Germinal center (tissue), 1 donor: ENCODE data around the gene RAD51B.
"Not testable (repeated sequence)": the region's sequence is repeated elsewhere in the genome, so short reads cannot be mapped to it uniquely, and the experiment has no call there.

ENCODE experiments used
- DNase-seq: peaks from one replicate; pipeline ENCODE4 v3.0.0; 2012; ENCODE audit warnings: mixed read lengths, low spot score

RAD51B gene

DNA sequence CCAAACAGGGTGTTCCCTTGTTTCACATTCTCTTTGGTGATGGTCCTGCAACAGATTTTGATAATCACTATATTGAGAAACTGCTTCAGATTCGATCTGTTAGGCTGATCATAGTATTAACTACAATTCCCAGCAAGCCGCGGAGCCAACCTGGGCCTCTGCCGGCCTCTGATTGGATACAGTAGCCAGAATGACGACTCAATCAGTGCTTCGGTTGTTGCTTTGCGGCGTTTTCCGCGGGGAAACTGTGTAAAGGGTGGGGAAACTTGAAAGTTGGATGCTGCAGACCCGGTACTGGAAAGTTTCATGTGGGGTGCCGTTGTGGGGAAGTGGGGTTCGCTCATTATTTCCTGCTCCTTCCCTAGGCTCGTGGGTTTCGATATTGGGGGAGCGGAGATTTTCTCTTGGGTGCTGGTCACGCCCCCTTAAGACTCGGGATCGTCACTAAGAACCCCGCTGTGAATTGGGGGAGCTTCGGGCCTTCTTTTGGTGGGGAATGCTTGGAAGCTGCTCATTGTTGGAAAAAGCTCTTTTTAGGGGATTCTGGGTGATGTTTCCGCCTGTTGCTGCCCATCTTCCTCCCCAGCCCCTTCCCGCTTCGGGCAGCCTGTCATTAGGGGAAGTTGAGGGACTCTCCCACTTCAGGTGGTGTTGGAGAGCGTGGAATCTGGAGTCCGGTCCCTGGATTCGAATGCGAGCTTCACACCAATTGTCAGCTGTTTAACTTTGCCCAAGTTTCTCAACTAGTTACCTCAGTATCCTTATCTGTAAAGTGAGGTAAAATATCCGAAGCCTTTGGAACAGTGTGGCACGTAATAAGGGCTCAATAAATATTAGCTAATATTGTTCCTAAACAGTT, at the start of gene RAD51B:
TSS of gene RAD51B (plus strand) at position 217 of the 859 bp plus-strand sequence.
- DNase-seq: peak; percentile 91

DNA sequence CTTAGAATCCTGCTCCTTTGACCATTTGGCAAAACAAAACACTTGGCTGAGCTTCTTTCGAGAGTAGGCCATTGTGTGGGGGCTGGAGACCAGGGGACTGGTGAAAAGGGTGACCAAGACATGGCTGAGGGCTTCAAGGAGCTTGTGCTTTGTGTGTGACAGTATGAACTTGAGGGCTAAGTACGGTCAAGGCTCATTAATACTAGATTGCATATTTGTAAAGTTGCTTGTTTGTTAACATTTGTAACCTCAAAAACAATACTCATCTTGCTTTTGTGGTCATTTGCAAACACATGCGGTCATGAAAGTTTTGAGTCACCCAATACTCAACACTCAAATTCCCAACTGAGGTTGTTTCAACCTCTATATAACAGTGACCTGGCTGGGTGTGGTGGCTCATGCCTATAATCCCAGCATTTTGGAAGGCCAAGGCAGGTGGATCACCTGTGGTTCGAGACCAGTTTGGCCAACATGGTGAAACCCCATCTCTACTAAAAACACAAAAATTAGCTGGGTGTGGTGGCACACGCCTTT, 45.7 kb upstream of the RAD51B start:
- no peak for DNase-seq

DNA sequence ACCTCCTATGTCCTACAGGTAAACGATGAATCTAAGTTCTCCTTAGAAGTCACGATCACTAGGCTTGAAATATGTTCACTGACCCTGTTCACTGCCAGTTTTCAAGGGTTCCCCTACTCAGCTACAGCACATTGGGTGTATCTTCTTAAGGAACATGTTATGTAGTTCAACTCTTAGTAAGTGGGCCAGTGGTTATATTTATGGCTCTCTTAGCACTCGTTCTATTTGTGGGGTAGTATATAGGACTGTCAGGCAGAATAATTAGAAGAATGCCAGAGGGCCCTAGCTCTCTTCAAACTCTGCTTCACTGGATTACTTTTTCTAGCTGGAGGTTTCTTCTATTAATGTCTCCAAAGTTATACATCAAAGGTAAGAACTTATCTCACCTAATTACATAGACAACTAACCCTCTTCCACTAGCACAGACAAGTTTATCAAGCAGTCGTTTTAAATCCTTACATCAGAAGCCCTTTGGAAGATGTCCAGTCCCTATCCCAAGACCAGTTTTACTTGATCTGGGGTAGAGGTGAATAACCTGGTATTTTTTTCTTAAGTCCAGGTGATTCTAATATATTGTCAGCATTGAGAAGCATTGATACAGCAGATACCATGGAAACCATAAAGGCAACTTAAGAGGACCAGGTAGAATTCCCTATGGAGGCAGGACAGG, 42.8 kb upstream of the RAD51B start:
- DNase-seq: no peak

DNA sequence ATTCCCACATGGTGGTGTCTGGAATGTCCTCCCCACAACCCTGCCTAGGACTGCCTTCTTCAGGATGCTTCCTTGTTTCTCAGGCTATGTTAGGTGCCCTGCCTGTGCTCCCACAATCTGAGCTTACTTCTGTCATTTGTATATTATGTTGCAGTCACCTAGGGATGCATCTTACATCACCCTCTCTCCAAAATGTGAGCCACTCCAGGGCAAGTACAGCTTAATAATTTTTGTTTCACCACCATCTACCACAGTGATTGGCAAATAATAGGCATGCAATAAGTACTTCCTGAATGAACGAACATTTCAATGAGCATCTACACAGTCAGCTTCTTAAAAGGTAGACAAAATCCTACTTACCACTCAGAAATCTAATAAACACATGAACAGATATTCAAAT, 40.8 kb upstream of the RAD51B start:
- DNase-seq: no peak

DNA sequence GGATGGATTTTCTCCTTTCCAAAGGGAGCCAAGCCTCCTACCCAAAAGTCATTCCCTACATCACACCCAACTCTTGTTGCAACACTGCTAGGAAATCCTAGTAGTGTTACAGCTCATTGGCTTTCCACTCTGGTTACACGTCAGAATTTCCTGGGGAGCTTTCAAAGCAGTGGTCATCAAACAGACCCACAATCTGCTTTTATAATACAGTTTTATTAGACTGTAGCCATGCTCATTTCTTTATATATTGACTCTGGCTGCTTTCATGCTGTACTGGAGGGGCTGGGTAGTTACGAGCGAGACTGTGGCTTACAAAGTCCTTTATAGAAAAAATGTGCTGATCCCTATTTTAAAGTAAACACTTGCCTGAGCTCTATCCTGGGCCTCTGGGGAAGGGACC, 37.5 kb upstream of the RAD51B start:
- no peak for DNase-seq

DNA sequence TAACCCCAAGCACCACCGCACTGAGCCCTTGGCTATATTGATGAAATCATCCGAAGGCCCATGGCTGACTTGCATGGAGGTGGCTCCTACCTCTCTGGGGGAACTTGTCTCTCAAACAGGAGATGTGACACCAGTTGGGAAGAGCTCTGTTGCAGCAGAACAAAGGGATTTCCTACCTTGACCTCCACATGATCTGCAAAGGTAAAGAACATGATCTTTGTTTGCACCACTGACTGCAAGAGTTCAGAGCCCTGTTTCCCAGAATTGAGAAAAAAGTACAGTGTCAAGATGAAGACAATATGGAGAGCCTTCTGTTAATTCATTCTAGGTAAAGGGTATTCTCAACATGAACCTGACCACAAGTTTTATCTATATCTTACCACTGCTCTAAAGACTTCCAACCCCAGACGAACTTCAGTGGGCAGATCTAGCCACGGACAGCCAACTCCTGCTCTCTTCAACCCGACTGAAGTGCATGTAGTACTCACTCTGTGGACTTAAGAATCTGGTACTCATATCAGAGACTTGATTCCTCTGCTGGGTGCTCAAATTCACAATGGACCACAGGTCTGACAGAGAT, 35.2 kb upstream of the RAD51B start:
- DNase-seq: no peak

DNA sequence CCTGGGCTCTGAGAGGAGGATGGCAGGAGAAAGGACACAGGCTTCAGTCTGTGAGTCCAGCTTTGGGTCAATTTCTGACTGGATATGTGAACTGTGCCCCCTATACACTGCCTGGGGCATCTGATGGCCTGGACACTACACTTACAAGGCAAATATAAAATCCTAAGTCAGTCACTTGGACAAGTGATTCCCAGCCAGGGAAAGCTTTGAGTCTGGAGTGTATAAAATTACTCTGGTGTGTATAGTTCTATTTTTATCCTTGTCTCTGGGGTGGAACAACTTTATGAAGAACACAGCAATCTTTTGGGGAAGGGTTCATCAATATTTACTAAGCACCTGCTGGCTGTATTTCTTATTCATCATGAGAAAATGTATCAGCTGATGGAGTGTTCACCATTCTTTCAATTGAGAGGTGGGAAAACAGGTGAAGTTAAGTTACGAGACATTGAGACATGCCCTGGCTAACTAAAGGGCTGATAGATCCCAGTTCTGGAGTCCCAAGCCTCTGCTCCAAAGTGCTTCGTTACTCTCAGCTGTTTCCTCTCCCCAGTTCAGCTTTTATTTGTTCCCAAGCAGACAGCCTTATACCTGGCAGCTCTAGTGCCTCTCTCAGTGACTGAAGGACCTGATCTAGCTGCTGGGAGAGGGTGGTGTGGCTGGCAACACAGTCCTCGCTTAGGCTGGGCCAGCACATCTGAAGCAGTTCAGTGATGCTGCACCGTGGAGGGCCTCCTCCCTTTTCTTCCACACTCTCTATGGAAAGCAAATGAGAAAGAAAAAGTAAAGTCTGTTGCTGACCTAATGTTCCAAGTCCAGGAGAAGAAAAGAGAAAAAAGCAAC, 34.1 kb upstream of the RAD51B start:
- DNase-seq: no peak

DNA sequence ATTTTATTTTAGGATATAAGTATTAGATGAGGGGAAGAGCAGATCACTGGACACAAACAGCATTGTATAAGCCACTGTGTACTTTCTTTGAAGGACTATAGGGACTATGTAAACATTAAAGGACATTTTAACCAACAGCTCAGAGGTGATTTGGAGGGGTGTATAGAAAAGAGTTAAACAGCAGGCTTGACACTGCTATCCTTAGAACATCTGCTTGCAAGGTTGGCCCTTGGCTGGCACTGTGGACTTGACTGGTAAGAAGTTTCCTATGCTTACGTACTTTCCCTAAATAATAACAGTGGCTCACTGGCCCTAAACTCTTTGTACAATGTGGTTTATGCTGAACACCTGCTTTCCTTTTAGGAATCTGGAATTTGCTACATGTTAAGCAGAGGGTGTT, 31.9 kb upstream of the RAD51B start:
- DNase-seq: no peak

DNA sequence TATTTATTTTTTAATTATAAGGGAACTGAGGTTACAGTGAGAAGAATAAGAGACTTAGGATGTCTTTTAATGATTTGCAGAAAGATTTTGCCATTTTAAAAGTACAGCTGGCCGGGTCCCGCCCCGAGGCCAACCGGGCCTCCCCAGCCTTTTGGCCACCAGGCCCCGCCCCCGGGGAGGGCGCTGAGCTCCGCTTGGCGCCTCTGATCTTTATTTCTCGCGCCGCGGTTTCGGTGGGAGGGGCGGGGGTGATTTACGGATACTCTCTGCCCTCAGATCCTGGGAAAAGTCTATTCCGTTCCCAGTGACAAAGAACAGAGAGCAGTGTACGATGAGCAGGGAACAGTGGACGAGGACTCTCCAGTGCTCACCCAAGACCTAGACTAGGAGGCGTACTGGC, 20.8 kb upstream of the RAD51B start:
- DNase-seq: no peak

DNA sequence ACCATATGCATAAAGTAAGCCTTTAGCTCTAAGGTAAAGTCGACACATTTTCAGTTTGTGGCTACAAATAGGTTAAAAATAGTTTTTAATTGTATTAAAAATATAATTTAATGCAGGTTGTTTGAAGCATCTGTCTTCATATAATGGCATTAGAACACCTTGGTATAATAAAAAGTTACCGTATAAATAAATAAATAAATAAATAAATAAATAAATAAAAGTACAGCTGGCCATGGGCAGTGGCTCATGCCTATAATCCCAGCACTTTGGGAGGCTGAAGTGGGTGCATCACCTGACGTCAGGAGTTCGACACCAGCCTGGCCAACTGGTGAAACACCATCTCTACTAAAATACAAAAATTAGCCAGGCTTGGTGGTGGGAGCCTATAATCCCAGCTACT, 18.8 kb upstream of the RAD51B start:
- DNase-seq: no peak

DNA sequence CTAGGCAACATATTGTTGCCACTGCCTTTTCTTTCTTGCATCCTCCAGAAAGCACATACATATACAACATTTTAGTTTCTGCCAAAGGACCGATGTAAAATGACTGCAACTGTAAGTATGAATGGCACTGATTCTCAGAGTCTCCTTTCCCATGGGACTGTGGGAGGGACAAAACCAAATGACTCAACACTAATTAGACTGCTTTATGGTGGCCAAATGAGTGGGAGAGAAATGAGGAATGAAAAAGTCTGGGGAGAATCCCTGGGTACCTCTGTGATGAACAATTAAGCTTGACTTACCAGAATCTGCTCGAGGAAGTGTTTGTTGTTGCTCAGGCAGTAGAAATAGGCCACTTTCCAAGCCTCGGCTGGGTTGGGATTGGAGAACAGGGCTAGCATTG, 13.3 kb upstream of the RAD51B start:
- no peak for DNase-seq

DNA sequence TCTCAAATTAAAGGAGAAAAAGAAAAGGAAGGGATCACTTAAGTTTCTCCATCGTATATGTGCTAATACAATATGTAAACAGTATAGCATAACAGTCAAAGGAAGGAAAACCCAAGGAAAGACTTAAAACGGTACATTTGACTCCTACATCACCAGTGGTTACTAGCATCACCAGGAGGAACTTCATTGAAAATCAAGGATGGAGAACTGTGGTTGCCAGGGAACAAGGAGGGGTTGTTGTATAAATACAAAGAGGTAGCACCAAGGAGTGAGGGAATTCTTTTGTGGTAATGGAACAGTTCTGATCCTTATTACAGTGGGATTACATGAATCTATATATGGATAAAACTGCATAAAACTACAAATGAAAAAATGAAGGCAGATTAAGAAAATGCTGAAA, 4.8 kb upstream of the RAD51B start:
- DNase-seq: no peak

DNA sequence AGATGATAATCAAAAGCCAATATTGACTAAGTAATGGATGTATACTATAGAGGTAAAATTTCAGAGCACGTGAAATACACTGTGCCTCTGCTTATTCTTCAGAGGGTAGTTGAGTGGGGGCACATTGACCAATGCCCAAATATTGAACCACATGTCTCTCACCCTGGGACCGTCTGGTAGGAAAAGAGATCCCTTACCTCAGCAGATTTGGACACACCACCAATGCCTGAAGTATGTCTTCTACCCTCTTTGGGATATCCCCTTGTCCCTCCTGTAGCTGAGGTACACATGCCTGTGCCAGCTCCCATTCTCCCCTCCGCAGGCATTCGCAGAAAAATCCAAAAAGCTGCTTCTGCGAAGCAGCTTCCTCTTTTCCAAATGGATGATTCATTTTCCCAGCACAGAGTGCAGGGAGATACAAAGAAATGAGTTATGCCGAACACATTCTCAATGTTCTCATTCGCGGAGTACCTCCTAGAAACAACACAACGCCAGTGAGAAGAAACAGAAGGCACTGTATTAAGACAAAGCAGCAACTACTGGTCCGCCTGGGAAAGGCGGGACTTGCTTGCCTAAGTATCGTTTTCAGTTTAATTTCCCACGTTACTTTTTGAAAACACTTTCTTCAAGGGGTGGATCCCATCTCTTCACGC, 3.9 kb upstream of the RAD51B start:
- DNase-seq: no peak

DNA sequence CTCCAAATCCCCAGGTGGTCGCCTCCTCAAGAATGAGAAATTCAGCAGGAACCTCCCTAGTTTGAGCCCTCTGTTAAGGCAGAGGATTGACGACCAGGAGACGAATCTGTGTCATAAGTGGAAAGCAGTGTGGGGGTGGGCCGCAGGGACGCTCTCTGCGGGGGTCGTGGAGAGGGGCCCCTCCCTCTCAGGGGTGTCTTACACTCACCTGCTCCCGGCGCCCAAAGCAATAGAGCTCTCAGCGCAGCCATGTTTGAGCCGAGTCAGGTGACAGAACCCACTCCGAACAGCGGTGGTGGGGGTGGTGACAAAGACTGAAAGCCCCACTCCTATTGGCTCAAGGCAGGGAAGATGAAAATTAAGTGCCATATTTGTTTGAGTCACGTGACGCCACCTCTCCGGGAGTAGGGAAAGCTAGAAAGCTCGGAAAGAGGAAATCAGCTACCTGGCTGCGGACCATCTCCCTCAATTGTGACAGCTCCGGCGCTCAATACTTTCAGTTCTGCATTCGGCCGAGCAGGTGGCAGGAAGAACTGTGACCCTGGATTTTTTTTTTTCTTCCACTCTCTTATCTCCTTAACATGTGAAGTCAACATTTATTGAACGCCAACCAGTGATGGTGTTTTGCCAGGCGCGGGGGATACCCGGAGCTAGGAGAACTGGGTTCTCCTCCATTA, 3.1 kb upstream of the RAD51B start, which contains the start of gene ZFYVE26:
TSS of gene ZFYVE26 (minus strand) at position 265 of the 677 bp plus-strand sequence. CDS start 627 bp downstream, outside the sequence.
- peak; percentile 90 for DNase-seq

DNA sequence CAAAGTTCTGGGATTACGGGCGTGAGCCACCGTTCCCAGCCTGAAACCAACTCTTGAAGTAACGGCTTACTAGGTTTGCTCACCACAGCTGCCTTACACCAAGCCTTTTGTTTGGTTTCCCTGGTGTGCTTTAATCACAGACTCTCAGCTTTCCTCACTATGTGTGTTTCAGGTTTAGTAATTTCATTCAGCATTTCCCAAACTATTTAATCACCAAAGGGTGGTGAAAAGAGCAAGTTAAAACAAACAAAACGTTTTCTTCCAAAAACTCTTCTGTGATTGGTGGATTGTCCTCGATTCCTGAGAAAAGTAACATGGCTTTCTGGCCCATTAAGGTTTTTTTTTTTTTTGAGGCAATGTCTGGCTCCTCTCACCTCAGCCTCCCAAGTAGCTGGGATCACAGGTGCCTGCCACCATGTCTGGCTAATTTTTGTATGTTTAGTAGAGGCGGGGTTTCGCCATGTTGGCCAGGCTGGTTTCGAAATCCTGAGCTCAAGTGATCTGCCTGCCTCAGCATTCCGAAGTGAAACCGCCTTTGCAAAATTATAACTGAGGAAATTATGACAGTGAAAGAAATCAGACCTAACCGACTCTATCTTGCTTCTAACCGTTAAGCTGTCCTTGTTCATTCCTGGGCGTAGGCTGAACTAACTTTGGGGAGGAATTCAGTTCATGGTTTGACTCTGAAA, 1.7 kb upstream of the RAD51B start:
- no peak for DNase-seq

DNA sequence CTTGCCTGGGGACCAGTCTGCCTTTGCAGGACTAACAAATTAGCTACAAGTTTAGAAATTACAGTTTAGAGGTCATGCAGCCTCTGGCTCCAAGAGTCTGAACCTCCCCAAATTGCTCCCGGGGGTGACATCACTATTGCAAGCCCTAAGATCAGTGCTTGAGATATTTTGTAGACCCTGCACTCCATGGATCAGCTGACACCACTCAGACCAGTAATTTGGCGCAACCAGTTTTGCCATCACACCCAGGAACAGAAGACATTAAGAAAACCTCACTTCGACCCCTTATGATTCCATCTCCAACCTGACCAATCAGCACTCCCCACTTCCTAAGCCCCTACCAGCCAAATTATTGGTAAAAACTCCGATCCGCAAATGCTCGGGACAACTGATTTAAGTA, 1.1 kb upstream of the RAD51B start:
- not testable (repeated sequence) for DNase-seq

DNA sequence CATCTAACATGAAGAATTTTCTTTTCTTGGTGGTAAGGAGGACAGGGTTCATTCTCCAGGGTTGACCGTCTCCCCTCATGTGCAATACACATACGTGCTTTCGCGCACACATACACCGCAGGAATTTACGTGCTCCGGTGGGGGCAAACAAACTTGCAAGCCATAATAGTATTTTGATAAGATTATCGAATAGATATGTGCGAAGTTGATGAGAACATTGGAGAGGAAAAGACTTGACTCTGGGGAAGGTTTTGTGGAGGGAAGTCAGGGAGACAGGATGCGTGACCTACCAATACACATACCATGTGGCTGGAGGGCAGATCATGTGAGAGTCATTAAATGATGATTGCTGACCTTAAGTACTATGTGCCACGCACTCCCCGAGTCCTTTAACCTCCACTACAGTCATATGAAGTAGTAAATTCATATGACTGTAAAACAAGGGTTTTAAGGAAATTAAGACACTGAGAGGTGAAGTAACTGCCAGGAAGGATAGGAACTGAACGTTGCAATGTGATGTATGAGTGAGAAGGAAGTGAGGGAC, 921 bp downstream of the RAD51B start:
- no peak for DNase-seq

DNA sequence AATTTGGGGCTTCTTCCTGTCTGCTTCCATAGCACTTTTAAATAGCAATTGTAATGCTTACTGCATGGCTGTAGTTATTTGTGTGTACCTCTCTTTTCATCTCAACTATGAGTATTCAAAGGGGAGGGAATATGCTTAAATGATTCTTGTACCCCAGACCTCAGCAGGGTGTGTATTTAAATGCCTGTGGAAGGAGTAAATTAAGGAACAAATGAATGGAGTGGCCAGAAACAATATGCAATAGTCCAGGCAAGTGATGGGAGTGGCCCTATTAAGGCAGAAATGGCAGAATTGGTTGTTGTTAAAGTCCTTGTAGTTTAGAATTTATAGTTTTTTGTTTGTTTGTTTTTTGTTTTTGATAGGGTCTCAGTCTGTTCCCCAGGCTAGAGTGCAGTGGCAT, 1.5 kb downstream of the RAD51B start:
- no peak for DNase-seq

DNA sequence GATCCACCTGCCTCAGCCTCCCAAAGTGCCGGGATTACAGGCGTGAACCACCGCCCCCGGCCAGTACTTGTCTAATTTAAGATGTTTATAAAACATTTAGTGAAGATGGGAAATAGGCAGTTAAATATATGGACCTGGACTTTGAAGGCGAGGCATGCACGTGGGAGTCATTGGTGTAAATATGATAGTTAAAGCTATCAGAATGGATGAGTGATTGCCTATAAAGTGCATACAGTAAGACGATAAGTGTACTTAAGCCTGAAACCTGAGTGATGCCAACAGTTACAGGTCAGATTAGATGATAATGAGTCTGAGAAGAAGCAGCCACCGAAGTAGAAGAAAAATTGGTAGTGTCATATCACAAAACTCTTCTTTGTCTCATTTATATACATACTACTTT, 11.5 kb downstream of the RAD51B start:
- DNase-seq: no peak

DNA sequence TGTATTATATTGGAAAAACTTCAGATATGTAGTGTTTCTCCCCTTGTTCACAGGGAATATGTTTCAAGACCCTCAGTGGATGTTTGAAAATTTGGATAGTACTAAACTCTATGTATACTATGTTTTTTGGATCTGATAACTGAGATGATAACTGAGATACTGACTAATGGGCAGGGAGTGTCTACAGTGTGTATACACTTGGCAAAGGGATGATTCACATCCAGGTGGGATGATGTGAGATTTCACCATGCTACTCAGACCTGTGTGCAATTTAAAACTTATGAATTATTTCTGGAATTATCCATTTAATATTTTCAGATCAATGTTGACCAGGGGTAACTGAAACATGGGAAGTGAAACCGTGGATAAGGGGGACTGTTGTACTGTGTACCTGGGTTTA, 13.8 kb downstream of the RAD51B start:
- no peak for DNase-seq
